Omental fat pad (tissue), 4 donors: ENCODE results near the gene DLL3. TPM values are rescaled to one million over a fixed set of nuclear protein-coding genes. Genes with fewer than 3 reads are reported as not detected.

Experiments used
- ATAC-seq: fragments of 150-250 bp; one replicate; pipeline ENCODE4 v1.9.1; 2016; ENCODE audit warnings: mild to moderate bottlenecking, moderate library complexity; ENCODE audit not compliant: low FRiP score
- DNase-seq: peaks from one replicate; pipeline ENCODE4 v3.0.0-alpha.2; 2019; ENCODE audit warnings: low spot score
- total RNA-seq, 4 donors: library from RNA; depleted of rRNA; stranded (reverse); fragments of >200 nt; gene quantifications; one replicate each; pipeline ENCODE4 v1.1.0, GENCODE V29; 2016
- TF ChIP-seq, protein P1 (sequence below), 3 donors: fragments of 450-650 bp; IDR thresholded peaks; one replicate each; pipeline ENCODE4 v1.5.1; 2016 to 2017; ENCODE audit warnings: antibody characterized with exemption in 3 of 3, mild to moderate bottlenecking in 3 of 3, moderate library complexity in 2 of 3

DLL3 gene
- total RNA-seq, 4 donors from 2014 or later, result 0.24 TPM; not detected in 3

DNA sequence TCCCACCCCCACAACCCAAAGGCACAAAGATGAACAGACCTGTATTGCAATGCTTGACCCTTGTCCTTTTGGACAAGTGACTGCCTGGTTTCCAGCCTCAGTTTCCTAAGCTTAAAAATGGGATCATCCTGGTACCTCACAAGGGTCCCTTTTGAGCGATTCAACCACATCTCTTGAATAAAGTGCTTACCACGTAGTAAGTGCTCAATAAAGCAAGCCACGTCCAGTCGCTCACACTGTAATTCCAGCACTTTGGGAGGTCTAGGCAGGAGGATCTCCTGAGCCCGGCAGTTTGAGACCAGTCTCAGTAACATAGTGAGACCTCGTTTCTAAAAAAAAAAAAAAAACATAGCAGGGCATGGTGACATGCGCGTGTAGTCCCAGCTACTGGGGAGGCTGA is 1.2 kb downstream of the DLL3 start:
- TF ChIP-seq, protein P1, sequence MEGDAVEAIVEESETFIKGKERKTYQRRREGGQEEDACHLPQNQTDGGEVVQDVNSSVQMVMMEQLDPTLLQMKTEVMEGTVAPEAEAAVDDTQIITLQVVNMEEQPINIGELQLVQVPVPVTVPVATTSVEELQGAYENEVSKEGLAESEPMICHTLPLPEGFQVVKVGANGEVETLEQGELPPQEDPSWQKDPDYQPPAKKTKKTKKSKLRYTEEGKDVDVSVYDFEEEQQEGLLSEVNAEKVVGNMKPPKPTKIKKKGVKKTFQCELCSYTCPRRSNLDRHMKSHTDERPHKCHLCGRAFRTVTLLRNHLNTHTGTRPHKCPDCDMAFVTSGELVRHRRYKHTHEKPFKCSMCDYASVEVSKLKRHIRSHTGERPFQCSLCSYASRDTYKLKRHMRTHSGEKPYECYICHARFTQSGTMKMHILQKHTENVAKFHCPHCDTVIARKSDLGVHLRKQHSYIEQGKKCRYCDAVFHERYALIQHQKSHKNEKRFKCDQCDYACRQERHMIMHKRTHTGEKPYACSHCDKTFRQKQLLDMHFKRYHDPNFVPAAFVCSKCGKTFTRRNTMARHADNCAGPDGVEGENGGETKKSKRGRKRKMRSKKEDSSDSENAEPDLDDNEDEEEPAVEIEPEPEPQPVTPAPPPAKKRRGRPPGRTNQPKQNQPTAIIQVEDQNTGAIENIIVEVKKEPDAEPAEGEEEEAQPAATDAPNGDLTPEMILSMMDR (IDR thresholded peaks at IDR 0.05), result no peak
- DNase-seq (no peak), ATAC-seq (no peak)

- no peak for DNase-seq
- TF ChIP-seq, protein P1 (IDR thresholded peaks at IDR 0.05), result no peak
- no peak for ATAC-seq
Measured at GRCh38 chr19:39500543-39500942, 1.8 kb downstream of the DLL3 start.

DNA sequence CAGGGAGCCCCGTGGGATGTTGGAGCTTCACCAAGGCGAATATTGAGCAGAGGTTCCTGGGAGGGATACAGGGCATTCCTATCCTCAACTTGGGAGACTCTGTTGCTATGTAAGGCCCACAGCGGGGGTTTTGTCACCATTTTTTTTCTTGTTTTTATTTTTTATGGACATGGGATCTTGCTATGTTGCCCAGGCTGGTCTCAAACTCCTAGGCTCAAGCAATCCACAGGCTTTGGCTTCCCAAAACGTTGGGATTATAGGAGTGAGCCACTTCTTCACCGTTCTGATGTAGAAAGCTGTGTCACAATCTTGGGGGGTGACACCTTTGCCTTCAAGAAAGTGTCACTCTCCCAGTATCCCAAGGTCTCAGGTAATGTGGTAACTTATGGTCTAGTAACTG is 2.6 kb downstream of the DLL3 start:
- TF ChIP-seq, protein P1 (IDR thresholded peaks at IDR 0.05), result no peak
- DNase-seq, result no peak
- no peak for ATAC-seq

- DNase-seq, result no peak
Measured at GRCh38 chr19:39502640-39503417, 4.1 kb downstream of the DLL3 start.

GRCh38 chr19:39506598-39506943 is 7.8 kb downstream of the DLL3 start:
- no peak for DNase-seq
- ATAC-seq, result no peak

More at GRCh38 chr19:39502640-39503417, 4.1 kb downstream of the DLL3 start:
- TF ChIP-seq, protein P1 (IDR thresholded peaks at IDR 0.05), result peak in 1 of 3 donors; percentile 66
- no peak for ATAC-seq

GRCh38 chr19:39506944-39507714 is 8.4 kb downstream of the DLL3 start:
- ATAC-seq (peak; percentile 50), DNase-seq (no peak)
- TF ChIP-seq, protein P1 (IDR thresholded peaks at IDR 0.05), result no peak

More at GRCh38 chr19:39506598-39506943, 7.8 kb downstream of the DLL3 start:
- TF ChIP-seq, protein P1 (IDR thresholded peaks at IDR 0.05), result no peak
